Liver (tissue), 9 donors: Measurements from ENCODE around the gene AGT. TPM values are rescaled to one million over a fixed set of nuclear protein-coding genes. Genes with fewer than 3 reads are reported as not detected.

Source experiments
- DNase-seq: peaks from one replicate; pipeline ENCODE4 v3.0.0-alpha.2; 2017; ENCODE audit warnings: low spot score
- H3K27ac ChIP-seq, 2 donors: one replicate each; pipeline ENCODE4 v1.7.0; 2013; ENCODE audit warnings: inconsistent platforms in 2 of 2, low read length in 2 of 2, control low read depth in 1 of 2, low read depth in 1 of 2, mild to moderate bottlenecking in 1 of 2
- H3K27me3 ChIP-seq, 4 donors: one replicate each; pipeline versions ENCODE4 v1.6.1 to v1.7.0; 2013; ENCODE audit warnings: low read length in 3 of 4, inconsistent platforms in 1 of 4, mild to moderate bottlenecking in 1 of 4, moderate library complexity in 1 of 4; ENCODE audit not compliant: control insufficient read depth in 4 of 4, insufficient read depth in 4 of 4
- H3K36me3 ChIP-seq, 4 donors: one replicate each; pipeline versions ENCODE4 v1.6.1 to v1.7.0; 2013; ENCODE audit warnings: low read length in 3 of 4, mild to moderate bottlenecking in 3 of 4, low read depth in 1 of 4, moderate library complexity in 1 of 4; ENCODE audit not compliant: control insufficient read depth in 4 of 4, insufficient read depth in 3 of 4
- H3K4me1 ChIP-seq, 4 donors: one replicate each; pipeline versions ENCODE4 v1.6.1 to v1.7.0; 2013; ENCODE audit warnings: low read length in 3 of 4, mild to moderate bottlenecking in 3 of 4, moderate library complexity in 1 of 4; ENCODE audit not compliant: control insufficient read depth in 4 of 4, insufficient read depth in 4 of 4
- H3K4me3 ChIP-seq, 3 donors: one replicate each; pipeline versions ENCODE4 v1.6.1 to v1.7.0; 2013; ENCODE audit warnings: low read length in 3 of 3, control low read depth in 1 of 3, low read depth in 1 of 3, mild to moderate bottlenecking in 1 of 3
- H3K9ac ChIP-seq, 2 donors: one replicate each; pipeline ENCODE4 v1.7.0; 2013; ENCODE audit warnings: low read length in 2 of 2, mild to moderate bottlenecking in 2 of 2, moderate library complexity in 2 of 2, control low read depth in 1 of 2, low read depth in 1 of 2
- H3K9me3 ChIP-seq, 4 donors: one replicate each; pipeline versions ENCODE4 v1.6.1 to v1.7.0; 2013; ENCODE audit warnings: low read length in 3 of 4; ENCODE audit not compliant: control insufficient read depth in 4 of 4
- EGR1 ChIP-seq, 2 donors: IDR thresholded peaks; 2 replicates each; pipeline ENCODE4 v1.6.1; 2016 to 2018; ENCODE audit warnings: antibody characterized with exemption in 2 of 2, low read depth in 2 of 2
- FOXA1 ChIP-seq: IDR thresholded peaks from 2 replicates; pipeline ENCODE4 v1.6.1; 2016; ENCODE audit warnings: antibody characterized with exemption
- FOXA2 ChIP-seq: IDR thresholded peaks from 2 replicates; pipeline ENCODE4 v1.6.1; 2016; ENCODE audit warnings: antibody characterized with exemption
- GABPA ChIP-seq, 2 donors: IDR thresholded peaks in 1 of 2; conservative IDR thresholded peaks in 1 of 2; 2 replicates each; pipeline ENCODE4 v1.6.1; 2016; ENCODE audit warnings: antibody characterized with exemption in 2 of 2, mild to moderate bottlenecking in 1 of 2, moderate library complexity in 1 of 2
- HNF4A ChIP-seq, 2 donors: conservative IDR thresholded peaks; 2 replicates each; pipeline ENCODE4 v1.6.1; 2016; ENCODE audit warnings: antibody characterized with exemption in 2 of 2, mild to moderate bottlenecking in 2 of 2
- HNF4G ChIP-seq: IDR thresholded peaks from 2 replicates; pipeline ENCODE4 v1.6.1; 2016; ENCODE audit warnings: antibody characterized with exemption
- JUND ChIP-seq, 2 donors: IDR thresholded peaks; 2 replicates each; pipeline ENCODE4 v1.6.1; 2016; ENCODE audit warnings: antibody characterized with exemption in 2 of 2
- NR2F2 ChIP-seq: IDR thresholded peaks from 2 replicates; pipeline ENCODE4 v1.6.1; 2016; ENCODE audit warnings: antibody characterized with exemption
- RAD21 ChIP-seq, 2 donors: IDR thresholded peaks; 2 replicates each; pipeline ENCODE4 v1.6.1; 2016; ENCODE audit warnings: antibody characterized with exemption in 2 of 2, mild to moderate bottlenecking in 2 of 2
- RXRA ChIP-seq, 2 donors: IDR thresholded peaks; 2 replicates each; pipeline ENCODE4 v1.6.1; 2017 to 2018; ENCODE audit warnings: antibody characterized with exemption in 2 of 2, mild to moderate bottlenecking in 1 of 2
- SP1 ChIP-seq: IDR thresholded peaks from 2 replicates; pipeline ENCODE4 v1.6.1; 2018; ENCODE audit warnings: antibody characterized with exemption, mild to moderate bottlenecking
- TAF1 ChIP-seq: conservative IDR thresholded peaks from 2 replicates; pipeline ENCODE4 v1.6.1; 2016; ENCODE audit warnings: antibody characterized with exemption, mild to moderate bottlenecking
- YY1 ChIP-seq: IDR thresholded peaks from 2 replicates; pipeline ENCODE4 v1.6.1; 2016; ENCODE audit warnings: antibody characterized with exemption, mild to moderate bottlenecking
- ZBTB33 ChIP-seq: IDR thresholded peaks from 2 replicates; pipeline ENCODE4 v1.6.1; 2016; ENCODE audit warnings: antibody characterized with exemption
- WGBS: extraction: QIAGEN DNeasy Blood & Tissue Kit; methylation state at CpG from one replicate; pipeline ENCODE4 v1.1.7; 2013; 5-methylcytosine and 5-hydroxymethylcytosine counted together
- polyA plus RNA-seq, 2 donors: library from polyadenylated mRNA; stranded (reverse) in 1 of 2; unstranded in 1 of 2; fragments of 200-250 nt in 1 of 2; fragments of >200 nt in 1 of 2; fragmentation: Nextera tagmentation in 1 of 2; extraction: Ambion mirVana in 1 of 2; gene quantifications; one replicate each; pipeline versions ENCODE4 v1.2.1 to v1.2.3, GENCODE V29; 2013 to 2015
- total RNA-seq, 2 donors: library from RNA; depleted of rRNA; stranded (reverse); fragments of >200 nt; gene quantifications; one replicate each; pipeline ENCODE4 v1.2.3, GENCODE V29; 2014
- TF ChIP-seq, protein P1 (sequence below): IDR thresholded peaks from 2 replicates; pipeline ENCODE4 v1.6.1; 2016; ENCODE audit warnings: antibody characterized with exemption
- TF ChIP-seq, protein P2 (sequence below): IDR thresholded peaks from 2 replicates; pipeline ENCODE4 v1.6.1; 2016; ENCODE audit warnings: antibody characterized with exemption, mild to moderate bottlenecking
- TF ChIP-seq, protein P3 (sequence below): fragments of 150-350 bp; IDR thresholded peaks from 2 replicates; pipeline ENCODE4 v1.5.1; 2017; ENCODE audit warnings: improper control_type of control experiment, low read depth, low read length; ENCODE audit not compliant: missing input control
- TF ChIP-seq, protein P4 (sequence below): IDR thresholded peaks from 2 replicates; pipeline ENCODE4 v1.6.1; 2016; ENCODE audit warnings: antibody characterized with exemption
- donor health status: healthy.
- donor health status: healthy.
- donor health status: healthy.
- donor health status: healthy.
- donor health status: healthy.

Gene AGT
- total RNA-seq (1,000 to 10,000 TPM; 1,430 to 1,596 TPM), polyA plus RNA-seq (1,000 to 10,000 TPM; 2,582 to 5,119 TPM)

- Histone ChIP-seq H3K4me3 (peak within 1 kb of the TSS; percentile 55 to 87 (median 84)), H3K9me3 (no peaks in the 10 kb centered on the region), H3K4me1 (peaks cover 3 to 62% (median 44%) of the 10 kb centered on the region in 4 donors), H3K27me3 (no peaks in the 10 kb centered on the region), H3K27ac (peak within 1 kb of the TSS; percentile 59 to 85), H3K36me3 (peaks cover 0 to 7% (median 6%) of the 10 kb centered on the region in 4 donors), H3K9ac (peak within 1 kb of the TSS; percentile 76 to 90)
- DNase-seq = peak; percentile 78
- TF ChIP-seq JUND (IDR thresholded peaks at IDR 0.05) = peak; percentile 96 to 97
- TF ChIP-seq, protein P1, sequence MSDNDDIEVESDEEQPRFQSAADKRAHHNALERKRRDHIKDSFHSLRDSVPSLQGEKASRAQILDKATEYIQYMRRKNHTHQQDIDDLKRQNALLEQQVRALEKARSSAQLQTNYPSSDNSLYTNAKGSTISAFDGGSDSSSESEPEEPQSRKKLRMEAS = peak; percentile 94
- TF ChIP-seq, protein P2, sequence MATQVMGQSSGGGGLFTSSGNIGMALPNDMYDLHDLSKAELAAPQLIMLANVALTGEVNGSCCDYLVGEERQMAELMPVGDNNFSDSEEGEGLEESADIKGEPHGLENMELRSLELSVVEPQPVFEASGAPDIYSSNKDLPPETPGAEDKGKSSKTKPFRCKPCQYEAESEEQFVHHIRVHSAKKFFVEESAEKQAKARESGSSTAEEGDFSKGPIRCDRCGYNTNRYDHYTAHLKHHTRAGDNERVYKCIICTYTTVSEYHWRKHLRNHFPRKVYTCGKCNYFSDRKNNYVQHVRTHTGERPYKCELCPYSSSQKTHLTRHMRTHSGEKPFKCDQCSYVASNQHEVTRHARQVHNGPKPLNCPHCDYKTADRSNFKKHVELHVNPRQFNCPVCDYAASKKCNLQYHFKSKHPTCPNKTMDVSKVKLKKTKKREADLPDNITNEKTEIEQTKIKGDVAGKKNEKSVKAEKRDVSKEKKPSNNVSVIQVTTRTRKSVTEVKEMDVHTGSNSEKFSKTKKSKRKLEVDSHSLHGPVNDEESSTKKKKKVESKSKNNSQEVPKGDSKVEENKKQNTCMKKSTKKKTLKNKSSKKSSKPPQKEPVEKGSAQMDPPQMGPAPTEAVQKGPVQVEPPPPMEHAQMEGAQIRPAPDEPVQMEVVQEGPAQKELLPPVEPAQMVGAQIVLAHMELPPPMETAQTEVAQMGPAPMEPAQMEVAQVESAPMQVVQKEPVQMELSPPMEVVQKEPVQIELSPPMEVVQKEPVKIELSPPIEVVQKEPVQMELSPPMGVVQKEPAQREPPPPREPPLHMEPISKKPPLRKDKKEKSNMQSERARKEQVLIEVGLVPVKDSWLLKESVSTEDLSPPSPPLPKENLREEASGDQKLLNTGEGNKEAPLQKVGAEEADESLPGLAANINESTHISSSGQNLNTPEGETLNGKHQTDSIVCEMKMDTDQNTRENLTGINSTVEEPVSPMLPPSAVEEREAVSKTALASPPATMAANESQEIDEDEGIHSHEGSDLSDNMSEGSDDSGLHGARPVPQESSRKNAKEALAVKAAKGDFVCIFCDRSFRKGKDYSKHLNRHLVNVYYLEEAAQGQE = peak; percentile 95
- peak; percentile 53 to 62 for TF ChIP-seq RAD21 (IDR thresholded peaks at IDR 0.05)
- TF ChIP-seq HNF4A (conservative IDR thresholded peaks at IDR 0.05) = peak; percentile 97 to 99
- peak; percentile 99 for TF ChIP-seq SP1
- peak; percentile 97 for TF ChIP-seq HNF4G
- TF ChIP-seq YY1 = peak; percentile 81
- TF ChIP-seq TAF1 = peak; percentile 98
- TF ChIP-seq FOXA1 = peak; percentile 73
- TF ChIP-seq FOXA2 = peak; percentile 77
- TF ChIP-seq, protein P3, sequence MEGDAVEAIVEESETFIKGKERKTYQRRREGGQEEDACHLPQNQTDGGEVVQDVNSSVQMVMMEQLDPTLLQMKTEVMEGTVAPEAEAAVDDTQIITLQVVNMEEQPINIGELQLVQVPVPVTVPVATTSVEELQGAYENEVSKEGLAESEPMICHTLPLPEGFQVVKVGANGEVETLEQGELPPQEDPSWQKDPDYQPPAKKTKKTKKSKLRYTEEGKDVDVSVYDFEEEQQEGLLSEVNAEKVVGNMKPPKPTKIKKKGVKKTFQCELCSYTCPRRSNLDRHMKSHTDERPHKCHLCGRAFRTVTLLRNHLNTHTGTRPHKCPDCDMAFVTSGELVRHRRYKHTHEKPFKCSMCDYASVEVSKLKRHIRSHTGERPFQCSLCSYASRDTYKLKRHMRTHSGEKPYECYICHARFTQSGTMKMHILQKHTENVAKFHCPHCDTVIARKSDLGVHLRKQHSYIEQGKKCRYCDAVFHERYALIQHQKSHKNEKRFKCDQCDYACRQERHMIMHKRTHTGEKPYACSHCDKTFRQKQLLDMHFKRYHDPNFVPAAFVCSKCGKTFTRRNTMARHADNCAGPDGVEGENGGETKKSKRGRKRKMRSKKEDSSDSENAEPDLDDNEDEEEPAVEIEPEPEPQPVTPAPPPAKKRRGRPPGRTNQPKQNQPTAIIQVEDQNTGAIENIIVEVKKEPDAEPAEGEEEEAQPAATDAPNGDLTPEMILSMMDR = no peak
- TF ChIP-seq GABPA (IDR thresholded peaks at IDR 0.05 in 1 of 2, conservative IDR thresholded peaks at IDR 0.05 in 1 of 2) = peak in 1 of 2 donors; percentile 33
- TF ChIP-seq EGR1 (IDR thresholded peaks at IDR 0.05; ENCODE audit: low read depth in 2 of 2) = peak; percentile 73 to 74
- TF ChIP-seq, protein P4, sequence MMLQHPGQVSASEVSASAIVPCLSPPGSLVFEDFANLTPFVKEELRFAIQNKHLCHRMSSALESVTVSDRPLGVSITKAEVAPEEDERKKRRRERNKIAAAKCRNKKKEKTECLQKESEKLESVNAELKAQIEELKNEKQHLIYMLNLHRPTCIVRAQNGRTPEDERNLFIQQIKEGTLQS = peak; percentile 93
- peak; percentile 99 for TF ChIP-seq NR2F2
- peak; percentile 96 for TF ChIP-seq ZBTB33
- TF ChIP-seq RXRA (IDR thresholded peaks at IDR 0.05) = peak; percentile 100
- 12% methylated on average over 24 of the region's 24 CpGs for WGBS
Observed at GRCh38 chr1:230713915-230714764, at the start of gene AGT. Gene AGT, minus strand, starts transcription at chr1:230714122. Its CDS starts 3,299 bp downstream, at chr1:230710823.
